Keratinocyte (primary cell): Measurements from ENCODE around the gene RBBP6.

Experiments
- EZH2 ChIP-seq: IDR thresholded peaks from one replicate; pipeline ENCODE4 v1.6.1; 2012; ENCODE audit warnings: inconsistent platforms, mild to moderate bottlenecking, low read length, moderate library complexity
- TF ChIP-seq, protein P1 (sequence below), 3 experiments: IDR thresholded peaks in 1 of 3; conservative IDR thresholded peaks in 1 of 3; optimal IDR thresholded peaks in 1 of 3; 2 replicates in 2 of 3; 3 replicates in 1 of 3; pipeline versions ENCODE3 to v1.5.1; 2011; ENCODE audit warnings: low read length in 3 of 3, mild to moderate bottlenecking in 3 of 3, moderate library complexity in 2 of 3, control low read depth in 1 of 3, inconsistent platforms in 1 of 3; ENCODE audit not compliant: insufficient read depth in 2 of 3; ENCODE audit errors: extremely low read depth in 1 of 3

- TF ChIP-seq, protein P1, sequence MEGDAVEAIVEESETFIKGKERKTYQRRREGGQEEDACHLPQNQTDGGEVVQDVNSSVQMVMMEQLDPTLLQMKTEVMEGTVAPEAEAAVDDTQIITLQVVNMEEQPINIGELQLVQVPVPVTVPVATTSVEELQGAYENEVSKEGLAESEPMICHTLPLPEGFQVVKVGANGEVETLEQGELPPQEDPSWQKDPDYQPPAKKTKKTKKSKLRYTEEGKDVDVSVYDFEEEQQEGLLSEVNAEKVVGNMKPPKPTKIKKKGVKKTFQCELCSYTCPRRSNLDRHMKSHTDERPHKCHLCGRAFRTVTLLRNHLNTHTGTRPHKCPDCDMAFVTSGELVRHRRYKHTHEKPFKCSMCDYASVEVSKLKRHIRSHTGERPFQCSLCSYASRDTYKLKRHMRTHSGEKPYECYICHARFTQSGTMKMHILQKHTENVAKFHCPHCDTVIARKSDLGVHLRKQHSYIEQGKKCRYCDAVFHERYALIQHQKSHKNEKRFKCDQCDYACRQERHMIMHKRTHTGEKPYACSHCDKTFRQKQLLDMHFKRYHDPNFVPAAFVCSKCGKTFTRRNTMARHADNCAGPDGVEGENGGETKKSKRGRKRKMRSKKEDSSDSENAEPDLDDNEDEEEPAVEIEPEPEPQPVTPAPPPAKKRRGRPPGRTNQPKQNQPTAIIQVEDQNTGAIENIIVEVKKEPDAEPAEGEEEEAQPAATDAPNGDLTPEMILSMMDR (optimal IDR thresholded peaks at IDR 0.05 in 1 of 3, IDR thresholded peaks at IDR 0.05 in 1 of 3, conservative IDR thresholded peaks at IDR 0.05 in 1 of 3; ENCODE audit: extremely low read depth in 1 of 3, insufficient read depth in 2 of 3, low read length in 3 of 3), result no peak
- no peak for TF ChIP-seq EZH2
Measured at GRCh38 chr16:24573141-24573540, 33.8 kb downstream of the RBBP6 start.
